Raji (cell line): ENCODE results near the gene SRGAP1.

ENCODE experiments used
- POLR2A ChIP-seq: IDR thresholded peaks from 2 replicates; pipeline ENCODE4 v1.6.1; 2011; ENCODE audit warnings: low read depth, low read length, control low read depth; ENCODE audit not compliant: insufficient read depth

Gene SRGAP1

DNA sequence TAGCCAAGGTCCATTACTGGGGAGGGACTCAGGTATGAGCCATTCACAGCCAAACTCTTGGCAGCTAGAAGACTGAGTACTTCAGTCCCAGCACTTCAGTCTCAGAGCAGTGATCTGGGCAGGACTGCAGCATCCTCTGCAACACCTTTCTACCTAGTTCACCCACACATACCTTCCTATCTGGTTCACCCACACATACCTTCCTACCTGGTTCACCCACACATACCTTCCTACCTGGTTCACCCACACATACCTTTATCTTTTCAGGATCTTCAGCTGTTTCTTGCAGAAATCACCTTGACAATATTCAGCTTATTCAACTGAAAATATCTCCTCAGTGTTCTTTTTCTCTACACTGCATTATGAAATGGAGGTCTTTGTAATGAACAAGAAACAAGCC is 101.3 kb downstream of the SRGAP1 start:
- no peak for TF ChIP-seq POLR2A

DNA sequence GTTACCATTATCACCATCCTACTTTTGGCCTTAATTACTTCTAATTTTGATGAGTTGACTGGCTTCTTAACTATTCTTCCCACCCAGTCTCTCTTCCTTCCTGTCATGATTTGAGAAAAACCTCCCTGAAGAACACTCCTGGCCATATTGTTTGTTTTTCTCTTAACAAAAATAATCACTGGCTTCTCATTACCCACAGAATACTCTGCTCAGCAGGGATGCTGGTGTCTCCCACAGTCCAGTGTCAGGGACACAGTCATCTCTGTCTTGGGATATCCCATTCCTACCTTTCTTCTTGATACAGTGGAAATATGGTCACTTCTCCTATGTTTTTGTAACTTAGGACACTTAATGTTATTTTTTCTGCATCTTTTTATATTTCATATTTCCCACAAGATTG is 103.7 kb downstream of the SRGAP1 start:
- TF ChIP-seq POLR2A = no peak

DNA sequence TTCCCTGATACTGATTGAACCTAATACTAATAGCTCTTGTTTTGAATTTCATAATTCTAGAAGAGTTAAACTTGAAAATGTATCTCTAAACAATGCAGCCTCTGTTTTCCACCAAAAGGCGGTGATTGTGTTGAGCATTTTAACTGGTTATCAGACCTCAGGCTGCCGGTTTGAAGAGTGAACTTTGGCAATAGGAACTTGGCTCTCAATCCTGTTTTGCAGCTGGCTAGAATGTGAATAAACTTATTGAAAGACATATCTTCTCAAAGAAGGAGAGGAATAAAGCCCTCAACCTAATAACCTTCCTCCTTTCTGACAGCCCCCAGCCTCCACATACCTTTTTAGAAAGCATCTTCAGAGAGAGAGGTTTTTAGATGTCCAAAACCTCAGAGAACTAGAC is 105.4 kb downstream of the SRGAP1 start:
- TF ChIP-seq POLR2A = no peak

DNA sequence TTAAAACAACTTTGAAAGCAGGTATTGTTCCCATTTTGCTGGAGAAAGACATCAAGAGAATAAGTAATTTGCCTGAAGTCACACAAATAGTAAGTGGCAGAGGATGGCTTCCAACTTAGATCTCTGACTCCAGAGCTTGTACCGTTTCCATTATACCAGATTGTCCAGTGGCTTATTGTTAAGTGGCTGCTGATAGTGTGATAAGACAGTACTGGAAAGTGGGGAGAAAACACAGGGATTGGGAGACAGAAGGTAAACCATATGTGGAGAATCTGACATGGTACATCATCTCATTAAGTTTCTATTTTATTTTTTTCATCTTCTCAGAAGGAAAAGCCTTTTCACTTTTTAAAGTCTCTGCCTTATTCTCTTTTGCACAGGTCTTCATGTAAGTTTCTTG is 108.5 kb downstream of the SRGAP1 start:
- TF ChIP-seq POLR2A = no peak

DNA sequence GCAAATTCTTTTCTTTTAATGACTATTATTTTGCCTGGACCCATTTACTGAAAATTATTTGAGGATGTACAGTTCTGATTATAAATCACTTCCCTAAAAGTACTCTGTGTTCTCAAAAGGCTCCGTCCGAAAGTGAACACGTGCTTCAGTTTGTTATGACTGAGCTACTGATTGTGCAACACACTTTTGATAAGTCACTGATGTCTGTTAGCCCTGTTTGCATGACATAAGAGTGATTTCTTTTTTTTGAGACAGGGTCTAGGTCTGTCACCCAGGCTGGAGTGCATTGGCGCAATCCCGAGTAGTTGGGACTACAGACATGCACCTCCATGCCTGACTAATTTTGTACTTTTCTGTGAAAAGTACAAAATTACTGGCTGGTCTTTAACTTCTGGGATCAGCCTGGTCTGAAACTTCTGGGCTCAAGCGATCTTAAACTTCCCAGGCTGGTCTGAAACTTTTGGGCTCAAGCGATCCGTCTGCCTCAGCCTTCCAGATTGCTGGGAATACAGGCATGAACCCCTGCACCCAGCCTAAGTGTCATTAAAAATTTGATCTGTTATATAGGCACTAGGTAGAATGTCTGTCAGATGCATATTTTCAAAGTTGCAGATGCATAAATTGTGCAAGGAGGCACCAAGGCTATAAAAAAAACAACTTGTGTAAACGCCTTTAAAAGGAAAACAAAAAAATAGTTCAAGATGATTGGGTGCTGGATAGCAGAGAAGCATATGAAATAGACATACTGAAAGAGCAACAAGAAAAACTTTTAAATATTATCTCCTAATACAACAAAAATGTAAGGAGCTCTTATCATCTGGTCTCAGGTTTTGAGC is 111.5 kb downstream of the SRGAP1 start:
- TF ChIP-seq POLR2A = no peak

DNA sequence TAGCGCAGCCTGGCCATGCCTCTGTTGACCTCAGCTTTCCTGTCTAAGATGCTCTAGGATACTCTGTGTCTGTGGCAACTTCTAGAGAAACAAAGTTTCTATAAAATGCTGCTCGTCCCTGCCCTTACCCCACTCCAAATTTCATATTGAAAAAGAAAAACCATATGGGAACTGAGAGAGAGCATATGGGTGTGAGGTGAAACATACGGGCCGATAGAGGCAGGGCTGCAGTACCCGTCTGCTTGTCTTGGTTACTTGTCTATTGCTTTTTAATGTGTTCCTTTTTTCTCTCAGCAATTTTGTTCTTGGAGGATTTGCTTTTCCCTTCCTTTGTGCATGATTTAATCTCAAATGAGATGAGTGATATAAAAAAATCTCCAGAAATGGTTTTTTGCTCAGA is 113.0 kb downstream of the SRGAP1 start:
- TF ChIP-seq POLR2A = no peak

DNA sequence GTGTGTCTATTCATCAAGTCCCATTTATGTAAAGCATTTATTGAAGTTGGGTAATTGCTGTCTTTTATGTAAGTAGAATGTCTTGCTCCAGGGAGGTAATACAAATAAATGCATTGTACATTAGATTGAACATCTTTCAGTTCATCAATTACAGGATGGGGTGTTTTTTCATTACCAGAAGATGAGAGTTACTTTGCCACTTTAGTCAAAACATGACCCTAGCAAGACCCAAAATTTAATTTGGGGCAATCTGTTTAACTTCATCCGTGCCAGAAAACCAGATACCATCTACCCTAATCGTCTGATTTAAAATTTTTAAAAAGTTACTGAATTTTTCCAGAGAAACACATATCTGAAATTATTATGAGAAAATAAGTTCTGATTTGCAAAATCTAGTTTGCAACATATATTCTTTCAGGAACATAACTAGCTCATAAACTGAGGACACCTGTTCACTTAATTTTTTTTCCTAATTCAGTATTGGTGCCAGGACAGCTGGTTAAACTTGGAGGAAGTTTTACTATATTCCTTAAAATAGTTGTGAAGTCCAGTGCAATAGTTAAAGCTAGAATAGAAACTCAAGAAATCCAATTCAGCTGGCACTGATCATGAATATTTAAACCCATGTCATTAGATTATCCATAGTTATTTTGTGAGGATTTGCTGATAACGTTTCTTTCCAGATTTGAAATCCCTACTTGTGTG is 114.5 kb downstream of the SRGAP1 start:
- no peak for TF ChIP-seq POLR2A

DNA sequence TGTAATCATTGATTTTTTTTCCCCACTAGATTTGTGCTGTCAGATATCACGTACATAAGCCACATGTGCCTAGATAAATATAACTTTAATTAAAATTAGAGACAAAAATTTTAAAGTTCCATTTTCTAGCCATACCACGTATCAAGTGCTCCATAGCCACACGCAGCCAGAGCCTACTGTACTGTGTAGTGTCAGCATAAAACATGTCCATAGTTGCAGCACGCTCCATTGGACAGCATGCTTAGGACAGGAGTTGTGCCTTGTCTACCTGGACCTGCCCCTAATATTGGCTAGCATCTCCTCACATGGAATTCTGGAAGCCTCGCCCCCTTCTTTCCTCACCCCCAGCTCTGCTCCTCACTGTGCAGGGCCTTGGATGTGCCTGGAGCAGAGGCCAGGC is 116.5 kb downstream of the SRGAP1 start:
- no peak for TF ChIP-seq POLR2A

DNA sequence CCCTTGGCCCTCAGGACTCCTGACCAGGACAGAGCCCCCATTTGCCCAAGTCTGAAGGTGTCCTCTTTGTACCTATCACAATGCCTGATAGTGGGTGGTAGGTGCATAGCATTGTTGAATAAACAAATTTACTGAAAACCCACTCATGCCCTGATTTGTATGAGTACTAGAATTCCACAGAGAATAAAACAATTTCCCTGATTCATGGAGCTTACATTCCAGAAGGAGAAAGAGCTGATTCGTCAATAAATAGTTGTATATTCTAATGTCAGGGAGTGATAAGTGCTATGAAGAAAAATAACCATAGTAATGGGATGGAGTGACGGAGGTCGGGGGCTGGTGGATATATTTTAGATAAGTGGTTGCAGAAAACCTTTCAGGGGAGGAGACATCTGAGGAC is 117.0 kb downstream of the SRGAP1 start:
- no peak for TF ChIP-seq POLR2A

DNA sequence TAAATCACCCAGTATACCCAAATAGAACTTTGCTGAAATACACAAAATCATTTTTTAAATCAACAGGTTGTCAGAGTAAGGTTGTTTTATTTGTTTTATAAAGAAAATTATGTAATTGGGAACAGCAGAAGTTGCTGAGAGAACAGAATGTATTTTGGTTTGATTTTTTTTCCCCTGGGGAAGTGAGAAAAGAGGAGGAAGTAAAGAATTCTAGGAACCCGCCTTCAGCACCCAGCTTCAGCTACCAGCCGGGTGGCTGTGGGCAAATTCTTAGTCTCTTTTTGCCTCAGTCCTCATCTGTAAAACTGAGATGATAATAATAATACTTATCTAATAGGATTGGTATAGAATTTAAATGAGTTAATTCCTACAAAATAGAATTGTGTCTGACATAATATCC is 119.4 kb downstream of the SRGAP1 start:
- TF ChIP-seq POLR2A = no peak

DNA sequence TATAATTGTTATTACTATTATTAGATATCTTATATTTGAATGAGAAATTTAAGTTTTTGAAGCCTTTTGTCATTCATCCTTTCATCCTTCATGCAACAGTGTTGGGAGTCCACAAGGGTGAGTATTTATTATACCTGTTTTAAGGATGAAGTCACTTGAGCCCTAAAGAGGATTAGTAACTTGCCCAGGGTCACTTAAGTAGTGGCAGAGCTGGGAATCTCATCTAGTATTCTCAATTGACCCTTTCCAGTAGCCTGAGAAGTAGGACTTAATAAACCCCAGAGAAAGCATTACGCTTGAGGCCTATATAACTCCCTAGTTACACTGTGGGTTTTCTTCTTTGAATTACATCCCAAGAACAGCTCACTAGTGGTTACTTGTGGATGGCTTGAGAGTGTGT is 119.8 kb downstream of the SRGAP1 start:
- no peak for TF ChIP-seq POLR2A

DNA sequence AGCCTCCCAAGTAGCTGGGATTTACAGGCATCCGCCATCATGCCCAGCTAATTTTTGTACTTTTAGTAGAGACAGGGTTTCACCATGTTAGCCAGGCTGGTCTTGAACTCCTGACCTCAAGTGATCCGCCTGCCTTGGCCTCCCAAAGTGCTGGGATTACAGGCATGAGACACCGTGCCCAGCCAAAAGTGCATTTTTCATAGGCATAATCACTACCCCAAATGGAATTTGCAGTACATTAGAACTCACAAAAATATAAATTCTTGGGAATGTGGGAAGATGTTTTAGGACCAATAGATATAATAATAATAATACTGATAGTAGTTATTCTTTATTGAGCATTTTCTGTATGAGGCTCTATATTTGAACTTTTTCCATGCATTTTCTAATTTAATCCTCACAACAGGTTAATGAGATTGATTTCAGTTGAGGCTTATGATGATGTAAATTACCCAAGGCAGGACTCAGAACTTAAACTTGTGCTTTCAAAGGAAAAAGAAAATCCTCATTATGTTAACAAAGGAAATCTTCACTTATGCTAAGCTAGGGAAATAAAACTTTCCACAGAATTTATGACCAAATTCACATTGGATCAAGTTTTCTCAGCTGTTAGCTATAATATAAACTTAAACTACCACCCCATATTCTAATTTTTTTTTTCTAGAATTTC is 121.6 kb downstream of the SRGAP1 start:
- no peak for TF ChIP-seq POLR2A

DNA sequence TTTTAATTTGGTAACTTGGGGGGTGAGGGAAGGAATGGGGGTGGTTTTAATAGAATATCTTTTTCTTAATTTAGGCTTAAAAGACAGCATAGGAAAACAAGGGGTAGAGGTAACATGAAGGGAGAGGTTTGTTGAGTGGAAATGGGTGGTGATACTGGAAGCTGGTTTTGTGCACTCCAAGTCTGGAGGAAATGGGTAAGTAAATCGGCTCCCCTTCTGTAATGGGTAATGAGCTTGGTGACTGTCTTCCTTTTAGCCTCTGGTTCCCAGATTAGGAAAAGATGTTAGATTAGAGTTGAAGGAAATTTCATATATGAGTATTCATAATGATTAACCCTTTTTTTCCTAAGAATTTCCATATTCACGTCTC is 122.1 kb downstream of the SRGAP1 start:
- no peak for TF ChIP-seq POLR2A

DNA sequence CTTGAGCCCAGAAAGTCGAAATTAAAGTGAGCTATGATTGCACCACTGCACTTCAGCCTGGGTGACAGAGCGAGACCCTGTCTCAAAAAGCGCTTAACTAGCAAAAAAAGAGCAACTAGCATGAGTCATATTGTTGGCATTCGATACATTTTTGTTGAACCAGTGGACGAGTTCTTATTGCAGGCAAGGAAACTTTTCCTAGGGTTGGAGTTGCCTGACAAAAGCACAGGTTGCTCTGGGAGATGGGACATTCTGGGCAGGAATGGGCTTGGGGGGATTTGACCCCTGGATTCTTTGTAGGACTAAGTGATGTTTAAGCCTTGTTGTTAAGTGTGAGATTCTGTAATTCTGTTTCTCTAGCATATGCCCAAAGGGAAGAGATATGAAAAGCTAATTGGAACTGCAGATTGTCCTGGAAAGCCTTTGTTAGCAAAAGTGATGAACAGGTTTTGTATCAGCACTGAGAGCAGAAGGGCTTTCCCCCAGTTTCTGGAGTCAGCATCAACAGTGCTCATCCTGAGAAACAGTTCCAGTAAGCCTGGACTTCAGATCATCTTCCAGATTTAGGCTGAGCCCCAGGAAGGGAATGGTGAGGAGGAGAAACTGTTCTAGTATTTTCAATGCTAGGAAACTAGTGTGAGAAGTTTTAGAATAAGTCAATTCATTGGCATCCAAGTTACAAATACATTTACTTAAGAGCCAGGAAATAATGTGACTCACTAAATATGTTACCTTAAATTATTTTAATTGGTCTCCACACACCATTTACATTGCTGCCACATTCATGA is 123.1 kb downstream of the SRGAP1 start:
- TF ChIP-seq POLR2A = no peak

DNA sequence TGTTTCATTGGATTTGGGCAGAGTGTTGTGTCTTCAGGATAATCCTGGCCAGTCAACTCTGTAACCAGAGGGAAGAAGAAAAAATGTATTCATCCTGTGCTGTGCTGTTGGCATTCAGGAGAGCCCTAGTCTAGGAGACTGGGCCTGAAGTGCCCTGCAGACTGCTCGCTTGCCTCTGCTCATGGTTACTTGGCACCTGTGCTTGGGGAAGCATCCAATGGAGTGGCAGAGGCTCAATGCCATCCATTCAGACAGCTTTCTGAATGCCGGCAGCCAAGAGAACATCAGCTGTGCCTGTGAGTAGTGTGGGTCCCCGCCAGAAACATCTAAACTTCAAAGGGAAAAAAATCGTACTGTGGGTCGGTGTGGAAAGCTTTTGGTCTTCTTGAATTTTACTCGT is 124.2 kb downstream of the SRGAP1 start:
- no peak for TF ChIP-seq POLR2A
